ENCODE data around the gene NR2E3.

The NR2E3 gene

GRCh38 chr15:71798641-71799040 lies 11.7 kb upstream of the NR2E3 start:
- Histone ChIP-seq H3K36me3 (ENCODE audit: insufficient read depth, low read length) (no peaks in the 10 kb centered on the region), H3K4me3 (ENCODE audit: low read length) (no peak overlapping the region), H3K9me3 (ENCODE audit: insufficient read depth, low read depth, low read length) (no peaks in the 10 kb centered on the region), H3K27me3 (ENCODE audit: insufficient read depth, low read length) (no peaks in the 10 kb centered on the region), H3K4me1 (ENCODE audit: insufficient read depth, low read length) (no peaks in the 10 kb centered on the region), H3K9ac (ENCODE audit: low read depth, low read length) (no peak overlapping the region), H3K27ac (ENCODE audit: low read depth, low read length) (no peak overlapping the region)
- WGBS = 92% methylated on average over 6 of the region's 6 CpGs

DNA sequence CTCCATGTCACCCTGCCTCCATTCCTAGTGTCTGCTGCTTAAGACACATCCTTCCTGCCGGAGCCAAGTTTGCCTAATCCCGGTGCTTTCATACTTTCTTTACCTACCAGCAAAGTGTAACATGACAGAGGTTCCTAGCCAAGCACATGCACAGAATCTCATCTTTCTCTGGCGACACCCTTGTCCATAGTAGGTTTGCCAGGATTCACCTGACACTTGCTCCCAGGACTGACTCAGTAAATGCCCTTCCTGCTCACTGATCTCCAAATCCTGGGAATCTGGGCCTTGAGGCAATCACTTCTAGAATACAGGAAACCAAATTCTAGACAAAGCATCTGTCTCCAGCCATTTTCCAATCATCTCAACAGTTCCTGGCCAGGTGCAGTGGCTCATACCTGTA lies 10.2 kb upstream of the NR2E3 start:
- no peaks in the 10 kb centered on the region for H3K36me3 ChIP-seq (ENCODE audit: insufficient read depth, low read length)
- no peaks in the 10 kb centered on the region for H3K9me3 ChIP-seq (ENCODE audit: insufficient read depth, low read depth, low read length)
- 96% methylated on average over 3 of the region's 3 CpGs for WGBS
- no peak overlapping the region for H3K9ac ChIP-seq (ENCODE audit: low read depth, low read length)
- no peak overlapping the region for H3K4me3 ChIP-seq (ENCODE audit: low read length)
- H3K27me3 ChIP-seq (ENCODE audit: insufficient read depth, low read length) = no peaks in the 10 kb centered on the region
- H3K4me1 ChIP-seq (ENCODE audit: insufficient read depth, low read length) = no peaks in the 10 kb centered on the region
- no peak overlapping the region for H3K27ac ChIP-seq (ENCODE audit: low read depth, low read length)

DNA sequence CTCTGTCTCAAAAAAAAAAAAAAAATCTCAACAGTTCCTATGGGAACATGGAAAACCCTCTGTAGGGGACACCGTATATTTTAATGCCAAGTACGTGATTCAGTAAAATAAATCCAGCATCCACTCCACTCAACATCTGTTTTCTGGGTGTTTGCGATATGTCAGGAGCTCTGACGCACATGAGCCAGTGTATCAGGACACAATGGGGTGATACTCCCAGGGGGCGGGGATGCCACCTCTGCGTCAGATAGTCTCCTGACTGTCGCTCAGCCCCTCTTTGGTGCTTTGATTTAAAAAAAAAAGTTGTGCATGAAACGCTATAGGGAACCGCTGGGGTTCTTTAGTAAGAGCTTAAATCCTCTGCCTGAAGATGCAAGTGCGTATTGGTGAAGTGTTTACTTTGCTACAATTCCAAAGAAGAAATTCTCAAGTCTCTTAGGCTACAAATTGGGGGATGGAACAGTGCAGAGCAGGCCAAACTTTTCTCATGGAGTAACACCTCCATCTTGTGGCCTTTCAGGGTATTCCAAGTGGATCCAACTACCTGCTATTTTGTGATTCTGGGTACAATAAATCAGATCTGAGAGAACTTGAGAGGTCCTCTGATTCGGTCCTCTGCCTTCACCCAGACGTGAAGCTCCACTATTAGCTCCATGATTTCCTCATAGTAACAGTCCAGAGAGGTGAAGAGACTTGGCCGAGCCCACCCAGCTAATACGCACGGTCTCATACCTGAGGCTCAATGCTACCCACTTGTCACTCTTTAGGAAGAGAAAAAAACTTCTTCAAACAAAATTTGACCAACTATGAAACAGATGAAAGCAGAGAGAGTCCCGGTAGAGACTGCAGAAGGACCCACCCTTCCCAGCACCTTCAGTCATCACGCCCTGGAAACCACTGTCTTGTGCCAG lies 9.3 kb upstream of the NR2E3 start:
- Histone ChIP-seq H3K9me3 (ENCODE audit: insufficient read depth, low read depth, low read length) (no peaks in the 10 kb centered on the region), H3K4me3 (ENCODE audit: low read length) (no peak overlapping the region), H3K9ac (ENCODE audit: low read depth, low read length) (no peak overlapping the region), H3K4me1 (ENCODE audit: insufficient read depth, low read length) (no peaks in the 10 kb centered on the region), H3K36me3 (ENCODE audit: insufficient read depth, low read length) (no peaks in the 10 kb centered on the region), H3K27ac (ENCODE audit: low read depth, low read length) (no peak overlapping the region), H3K27me3 (ENCODE audit: insufficient read depth, low read length) (no peaks in the 10 kb centered on the region)
- WGBS = 67% methylated on average over 17 of the region's 17 CpGs

GRCh38 chr15:71801935-71802655 lies 8.3 kb upstream of the NR2E3 start:
- no peaks in the 10 kb centered on the region for H3K9me3 ChIP-seq (ENCODE audit: insufficient read depth, low read depth, low read length)
- H3K4me1 ChIP-seq (ENCODE audit: insufficient read depth, low read length) = peaks cover 6% of the 10 kb centered on the region
- WGBS = 95% methylated on average over 22 of the region's 24 CpGs
- H3K36me3 ChIP-seq (ENCODE audit: insufficient read depth, low read length) = no peaks in the 10 kb centered on the region
- H3K4me3 ChIP-seq (ENCODE audit: low read length) = no peak overlapping the region
- no peaks in the 10 kb centered on the region for H3K27me3 ChIP-seq (ENCODE audit: insufficient read depth, low read length)
- no peak overlapping the region for H3K27ac ChIP-seq (ENCODE audit: low read depth, low read length)
- H3K9ac ChIP-seq (ENCODE audit: low read depth, low read length) = no peak overlapping the region

DNA sequence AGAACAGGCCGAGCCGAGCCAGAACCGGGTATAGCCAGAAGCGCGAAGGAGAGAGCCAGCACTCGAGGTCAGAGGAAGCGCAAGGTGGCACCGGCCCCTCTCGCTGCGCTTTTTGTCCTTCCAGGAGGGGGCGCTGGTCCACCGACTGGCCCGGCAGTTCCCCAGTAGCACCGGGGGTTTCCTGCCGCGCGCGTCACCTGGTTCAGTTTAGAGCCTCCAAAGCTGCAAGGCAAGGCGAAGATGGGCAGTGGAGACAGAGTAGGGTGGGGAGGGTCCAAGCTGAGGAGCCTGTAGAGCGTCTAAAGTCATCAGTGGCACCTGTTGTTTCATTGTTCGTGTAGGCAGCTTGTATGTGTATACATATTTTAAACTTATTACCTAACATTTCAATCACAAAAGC lies 7.6 kb upstream of the NR2E3 start:
- no peaks in the 10 kb centered on the region for H3K9me3 ChIP-seq (ENCODE audit: insufficient read depth, low read depth, low read length)
- H3K4me1 ChIP-seq (ENCODE audit: insufficient read depth, low read length) = peaks cover 13% of the 10 kb centered on the region
- H3K27ac ChIP-seq (ENCODE audit: low read depth, low read length) = no peak overlapping the region
- H3K9ac ChIP-seq (ENCODE audit: low read depth, low read length) = no peak overlapping the region
- no peak overlapping the region for H3K4me3 ChIP-seq (ENCODE audit: low read length)
- 90% methylated on average over 20 of the region's 21 CpGs for WGBS
- H3K27me3 ChIP-seq (ENCODE audit: insufficient read depth, low read length) = no peaks in the 10 kb centered on the region
- H3K36me3 ChIP-seq (ENCODE audit: insufficient read depth, low read length) = no peaks in the 10 kb centered on the region

DNA sequence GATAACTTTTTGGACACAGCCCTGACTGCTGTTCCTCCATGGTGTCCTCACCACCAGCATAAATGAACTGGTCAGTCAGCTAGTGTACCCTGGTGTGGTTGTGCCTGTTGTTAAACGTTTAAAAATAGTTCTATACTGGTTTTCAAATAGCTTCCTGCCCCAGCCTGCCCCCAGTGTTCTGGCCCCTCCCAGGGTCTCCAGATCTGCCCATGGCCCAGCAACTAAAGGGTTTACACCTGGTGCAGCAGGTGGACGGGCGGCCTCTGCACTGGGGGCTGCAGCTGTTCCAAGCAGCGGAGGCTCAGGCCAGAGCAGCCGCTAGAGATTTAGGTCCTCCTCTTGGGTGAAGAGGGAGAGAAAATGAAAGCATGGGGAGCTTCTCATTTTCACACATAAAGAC lies 6.1 kb upstream of the NR2E3 start:
- whole genome bisulfite sequencing = 84% methylated on average over 5 of the region's 5 CpGs
- peaks cover 20% of the 10 kb centered on the region for H3K4me1 ChIP-seq (ENCODE audit: insufficient read depth, low read length)
- no peaks in the 10 kb centered on the region for H3K36me3 ChIP-seq (ENCODE audit: insufficient read depth, low read length)
- no peak overlapping the region for H3K9ac ChIP-seq (ENCODE audit: low read depth, low read length)
- no peak overlapping the region for H3K27ac ChIP-seq (ENCODE audit: low read depth, low read length)
- H3K27me3 ChIP-seq (ENCODE audit: insufficient read depth, low read length) = no peaks in the 10 kb centered on the region
- H3K9me3 ChIP-seq (ENCODE audit: insufficient read depth, low read depth, low read length) = no peaks in the 10 kb centered on the region
- H3K4me3 ChIP-seq (ENCODE audit: low read length) = no peak overlapping the region

DNA sequence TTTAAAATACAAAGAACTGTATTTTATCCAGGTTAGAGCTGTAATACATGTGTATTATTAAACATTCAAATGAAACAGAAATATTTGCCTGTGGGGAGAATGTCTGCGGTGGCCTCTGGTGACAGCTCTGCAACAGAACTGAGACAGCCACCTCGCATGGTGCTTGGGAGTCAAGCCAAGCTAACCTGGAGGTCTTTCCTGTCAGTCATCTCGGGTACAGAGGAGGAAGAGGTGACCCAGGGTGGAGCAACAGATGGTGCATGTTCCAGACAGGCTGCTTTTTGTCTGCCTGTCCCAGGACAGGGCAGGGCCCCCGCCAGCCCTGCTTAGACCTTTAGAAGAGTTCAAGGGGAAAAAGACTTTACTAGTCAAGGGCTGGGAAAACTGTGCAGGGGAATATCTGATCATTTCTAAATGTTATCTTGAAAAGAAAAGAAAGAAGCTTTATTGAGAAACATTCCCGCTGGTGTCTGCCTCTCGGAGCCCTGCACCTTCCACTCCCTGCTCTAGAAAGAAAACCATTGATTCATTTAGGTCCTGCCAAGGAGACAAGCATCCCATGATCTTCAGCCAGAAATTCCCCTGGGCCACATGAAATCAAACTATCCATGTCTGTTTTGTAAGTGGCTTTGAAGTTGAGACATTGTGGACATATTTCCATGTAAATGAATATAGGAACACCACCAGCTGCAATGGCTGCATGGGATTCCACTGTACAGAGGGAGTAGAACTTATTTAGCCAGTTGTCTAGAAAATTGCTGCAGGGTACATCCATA lies 5.5 kb upstream of the NR2E3 start:
- Histone ChIP-seq H3K27me3 (ENCODE audit: insufficient read depth, low read length) (no peaks in the 10 kb centered on the region), H3K4me1 (ENCODE audit: insufficient read depth, low read length) (peaks cover 20% of the 10 kb centered on the region), H3K9me3 (ENCODE audit: insufficient read depth, low read depth, low read length) (no peaks in the 10 kb centered on the region), H3K36me3 (ENCODE audit: insufficient read depth, low read length) (no peaks in the 10 kb centered on the region), H3K27ac (ENCODE audit: low read depth, low read length) (no peak overlapping the region), H3K9ac (ENCODE audit: low read depth, low read length) (no peak overlapping the region), H3K4me3 (ENCODE audit: low read length) (no peak overlapping the region)
- 83% methylated on average over 6 of the region's 6 CpGs for WGBS

GRCh38 chr15:71806452-71806931 lies 3.9 kb upstream of the NR2E3 start:
- H3K36me3 ChIP-seq (ENCODE audit: insufficient read depth, low read length) = no peaks in the 10 kb centered on the region
- H3K27me3 ChIP-seq (ENCODE audit: insufficient read depth, low read length) = no peaks in the 10 kb centered on the region
- no peaks in the 10 kb centered on the region for H3K9me3 ChIP-seq (ENCODE audit: insufficient read depth, low read depth, low read length)
- H3K27ac ChIP-seq (ENCODE audit: low read depth, low read length) = peak overlapping the region; percentile 82; the same call in 1 of the 2 replicates
- H3K9ac ChIP-seq (ENCODE audit: low read depth, low read length) = no peak overlapping the region
- 0 out of 2 replicates have a peak overlapping the region, but pooled peaks have one; percentile 40 for H3K4me3 ChIP-seq (ENCODE audit: low read length)
- 24% methylated on average over 6 of the region's 7 CpGs for WGBS
- H3K4me1 ChIP-seq (ENCODE audit: insufficient read depth, low read length) = peaks cover 22% of the 10 kb centered on the region

- H3K36me3 ChIP-seq (ENCODE audit: insufficient read depth, low read length) = no peaks in the 10 kb centered on the region
- H3K4me3 ChIP-seq (ENCODE audit: low read length) = peak overlapping the region; percentile 40
- peak overlapping the region; percentile 82 for H3K27ac ChIP-seq (ENCODE audit: low read depth, low read length)
- H3K4me1 ChIP-seq (ENCODE audit: insufficient read depth, low read length) = peaks cover 22% of the 10 kb centered on the region
- no peaks in the 10 kb centered on the region for H3K9me3 ChIP-seq (ENCODE audit: insufficient read depth, low read depth, low read length)
- 18% methylated on average over 15 of the region's 15 CpGs for WGBS
- peak overlapping the region; percentile 36; the same call in 1 of the 2 replicates for H3K9ac ChIP-seq (ENCODE audit: low read depth, low read length)
- H3K27me3 ChIP-seq (ENCODE audit: insufficient read depth, low read length) = no peaks in the 10 kb centered on the region
These were observed 3.2 kb upstream of the NR2E3 start for GRCh38 chr15:71807125-71807629.

- H3K27me3 ChIP-seq (ENCODE audit: insufficient read depth, low read length) = no peaks in the 10 kb centered on the region
- peak overlapping the region; percentile 82; the same call in 1 of the 2 replicates for H3K27ac ChIP-seq (ENCODE audit: low read depth, low read length)
- no peak overlapping the region; the same call in 1 of the 2 replicates for H3K9ac ChIP-seq (ENCODE audit: low read depth, low read length)
- peak overlapping the region; percentile 40 for H3K4me3 ChIP-seq (ENCODE audit: low read length)
- peaks cover 22% of the 10 kb centered on the region for H3K4me1 ChIP-seq (ENCODE audit: insufficient read depth, low read length)
- H3K9me3 ChIP-seq (ENCODE audit: insufficient read depth, low read depth, low read length) = no peaks in the 10 kb centered on the region
- H3K36me3 ChIP-seq (ENCODE audit: insufficient read depth, low read length) = no peaks in the 10 kb centered on the region
- WGBS = 38% methylated on average over 4 of the region's 4 CpGs
These were observed 2.7 kb upstream of the NR2E3 start for GRCh38 chr15:71807691-71808091.

All from HUES64 (cell line).